ENCODE measurements around the gene ZNF385D.

The ZNF385D gene

GRCh38 chr3:21642433-21642832, 108.6 kb downstream of the ZNF385D start:
- no peaks in the 10 kb centered on the region for H3K36me3 ChIP-seq (ENCODE audit: control insufficient read depth in 1 of 2, insufficient read depth in 2 of 2, low read length in 2 of 2)
- no peak overlapping the region for H3K14ac ChIP-seq (ENCODE audit: low read length)
- H3K79me1 ChIP-seq (ENCODE audit: low read length): no peaks in the 10 kb centered on the region
- H3K23ac ChIP-seq (ENCODE audit: low read length): no peak overlapping the region
- no peak overlapping the region for H2AK5ac ChIP-seq (ENCODE audit: low read length)
- H2BK120ac ChIP-seq (ENCODE audit: insufficient read depth, low read length, poor library complexity): no peak overlapping the region
- H3K4me3 ChIP-seq (ENCODE audit: low read depth, low read length): no peak overlapping the region
- H3K4me1 ChIP-seq (ENCODE audit: control insufficient read depth in 1 of 2, insufficient read depth in 2 of 2, low read length in 2 of 2): no peaks in the 10 kb centered on the region
- no CpG with 5 or more reads among the region's 3 CpGs for WGBS (ENCODE audit: extremely low coverage, insufficient coverage, insufficient read length)
- no peaks in the 10 kb centered on the region for H3K27me3 ChIP-seq (ENCODE audit: insufficient read depth, low read length)
- H4K8ac ChIP-seq (ENCODE audit: low read depth, low read length): no peak overlapping the region
- no peak overlapping the region for H3K4ac ChIP-seq (ENCODE audit: low read depth, low read length)
- H3K18ac ChIP-seq (ENCODE audit: low read length): no peak overlapping the region
- H3K9ac ChIP-seq (ENCODE audit: low read length): no peak overlapping the region
- H2BK12ac ChIP-seq (ENCODE audit: low read length): no peak overlapping the region
- H3K4me2 ChIP-seq (ENCODE audit: low read length): no peak overlapping the region
- H4K91ac ChIP-seq (ENCODE audit: low read depth, low read length): no peak overlapping the region
- H2AFZ ChIP-seq (ENCODE audit: insufficient read depth, low read length, poor library complexity): no peak overlapping the region
- no peak overlapping the region for H4K12ac ChIP-seq (ENCODE audit: low read depth, low read length)
- H2BK5ac ChIP-seq (ENCODE audit: low read depth, low read length, poor library complexity): no peak overlapping the region
- H3K27ac ChIP-seq (ENCODE audit: low read depth, low read length): no peak overlapping the region
- DNase-seq: no peak
- H3K79me2 ChIP-seq (ENCODE audit: control insufficient read depth, insufficient read depth, low read length, poor library complexity): no peaks in the 10 kb centered on the region
- no peaks in the 10 kb centered on the region for H3K9me3 ChIP-seq (ENCODE audit: insufficient read depth, low read depth, low read length)

- WGBS (ENCODE audit: extremely low coverage, insufficient coverage, insufficient read length): no CpG with 5 or more reads among the region's 4 CpGs
- no peaks in the 10 kb centered on the region for H3K79me1 ChIP-seq (ENCODE audit: low read length)
- no peak overlapping the region for H3K4ac ChIP-seq (ENCODE audit: low read depth, low read length)
- H4K91ac ChIP-seq (ENCODE audit: low read depth, low read length): no peak overlapping the region
- no peak overlapping the region for H3K14ac ChIP-seq (ENCODE audit: low read length)
- H3K4me1 ChIP-seq (ENCODE audit: control insufficient read depth in 1 of 2, insufficient read depth in 2 of 2, low read length in 2 of 2): no peaks in the 10 kb centered on the region
- DNase-seq: no peak
- no peak overlapping the region for H3K23ac ChIP-seq (ENCODE audit: low read length)
- no peak overlapping the region for H3K18ac ChIP-seq (ENCODE audit: low read length)
- H3K4me2 ChIP-seq (ENCODE audit: low read length): no peak overlapping the region
- H2BK5ac ChIP-seq (ENCODE audit: low read depth, low read length, poor library complexity): no peak overlapping the region
- no peaks in the 10 kb centered on the region for H3K36me3 ChIP-seq (ENCODE audit: control insufficient read depth in 1 of 2, insufficient read depth in 2 of 2, low read length in 2 of 2)
- no peaks in the 10 kb centered on the region for H3K9me3 ChIP-seq (ENCODE audit: insufficient read depth, low read depth, low read length)
- H2BK12ac ChIP-seq (ENCODE audit: low read length): no peak overlapping the region
- no peak overlapping the region for H3K9ac ChIP-seq (ENCODE audit: low read length)
- H2BK120ac ChIP-seq (ENCODE audit: insufficient read depth, low read length, poor library complexity): no peak overlapping the region
- H3K4me3 ChIP-seq (ENCODE audit: low read depth, low read length): no peak overlapping the region
- no peak overlapping the region for H4K12ac ChIP-seq (ENCODE audit: low read depth, low read length)
- no peak overlapping the region for H4K8ac ChIP-seq (ENCODE audit: low read depth, low read length)
- no peaks in the 10 kb centered on the region for H3K79me2 ChIP-seq (ENCODE audit: control insufficient read depth, insufficient read depth, low read length, poor library complexity)
- H2AK5ac ChIP-seq (ENCODE audit: low read length): no peak overlapping the region
- no peaks in the 10 kb centered on the region for H3K27me3 ChIP-seq (ENCODE audit: insufficient read depth, low read length)
- no peak overlapping the region for H3K27ac ChIP-seq (ENCODE audit: low read depth, low read length)
- H2AFZ ChIP-seq (ENCODE audit: insufficient read depth, low read length, poor library complexity): no peak overlapping the region
Measured at GRCh38 chr3:21641959-21642358, 109.1 kb downstream of the ZNF385D start.

DNA sequence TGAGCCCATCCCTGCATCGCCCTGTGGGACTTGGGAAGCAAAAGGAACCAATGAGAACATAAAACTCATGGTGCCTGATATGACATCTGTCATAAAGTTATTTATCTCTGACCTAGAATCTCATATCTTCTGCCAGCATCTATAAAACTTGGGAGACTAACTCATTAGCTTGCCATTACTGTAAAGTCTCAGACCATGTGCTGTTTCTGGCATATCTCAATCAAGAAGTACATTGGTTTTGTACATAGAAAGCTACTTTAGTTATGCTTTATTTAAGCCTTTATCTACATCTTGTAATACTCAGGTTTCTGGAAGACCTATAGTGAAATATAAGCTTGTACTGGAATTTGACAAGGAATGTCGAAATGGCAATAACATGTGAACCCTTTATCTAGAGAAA, 112.5 kb downstream of the ZNF385D start:
- Histone ChIP-seq H4K12ac (ENCODE audit: low read depth, low read length) (no peak overlapping the region), H2BK120ac (ENCODE audit: insufficient read depth, low read length, poor library complexity) (no peak overlapping the region), H2AK5ac (ENCODE audit: low read length) (no peak overlapping the region), H3K79me1 (ENCODE audit: low read length) (no peaks in the 10 kb centered on the region), H3K4ac (ENCODE audit: low read depth, low read length) (no peak overlapping the region), H4K91ac (ENCODE audit: low read depth, low read length) (no peak overlapping the region), H3K27me3 (ENCODE audit: insufficient read depth, low read length) (no peaks in the 10 kb centered on the region), H3K4me2 (ENCODE audit: low read length) (no peak overlapping the region), H3K27ac (ENCODE audit: low read depth, low read length) (no peak overlapping the region), H2BK5ac (ENCODE audit: low read depth, low read length, poor library complexity) (no peak overlapping the region), H2AFZ (ENCODE audit: insufficient read depth, low read length, poor library complexity) (no peak overlapping the region), H3K4me1 (ENCODE audit: control insufficient read depth in 1 of 2, insufficient read depth in 2 of 2, low read length in 2 of 2) (no peaks in the 10 kb centered on the region), H3K9ac (ENCODE audit: low read length) (no peak overlapping the region), H3K4me3 (ENCODE audit: low read depth, low read length) (no peak overlapping the region), H3K9me3 (ENCODE audit: insufficient read depth, low read depth, low read length) (no peaks in the 10 kb centered on the region), H4K8ac (ENCODE audit: low read depth, low read length) (no peak overlapping the region), H3K79me2 (ENCODE audit: control insufficient read depth, insufficient read depth, low read length, poor library complexity) (no peaks in the 10 kb centered on the region), H3K14ac (ENCODE audit: low read length) (no peak overlapping the region), H3K36me3 (ENCODE audit: control insufficient read depth in 1 of 2, insufficient read depth in 2 of 2, low read length in 2 of 2) (no peaks in the 10 kb centered on the region), H3K23ac (ENCODE audit: low read length) (no peak overlapping the region), H2BK12ac (ENCODE audit: low read length) (no peak overlapping the region), H3K18ac (ENCODE audit: low read length) (no peak overlapping the region)
- no CpG with 5 or more reads among the region's 2 CpGs for WGBS (ENCODE audit: extremely low coverage, insufficient coverage, insufficient read length)
- no peak for DNase-seq

DNA sequence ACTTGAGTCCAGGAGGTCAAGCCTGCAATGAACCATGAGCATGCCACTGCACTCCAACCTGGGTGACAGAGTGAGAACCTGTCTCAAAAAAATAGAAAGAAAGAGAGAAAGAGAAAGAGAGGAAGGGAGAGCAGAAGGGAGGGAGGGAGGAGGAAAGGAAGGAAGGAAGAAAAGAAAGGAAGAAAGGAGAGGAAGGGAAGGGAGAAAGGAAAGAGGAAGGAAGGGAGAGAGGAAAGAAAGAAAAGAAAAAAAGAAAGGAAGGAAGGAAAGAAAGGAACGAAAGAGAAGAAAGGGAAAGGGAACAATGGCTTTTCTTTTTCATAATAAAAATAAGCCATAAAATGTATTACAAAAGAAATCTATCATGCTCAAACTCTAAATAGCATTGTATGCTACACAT, 116.9 kb downstream of the ZNF385D start:
- Histone ChIP-seq H3K36me3 (ENCODE audit: control insufficient read depth in 1 of 2, insufficient read depth in 2 of 2, low read length in 2 of 2) (no peaks in the 10 kb centered on the region), H3K4me2 (ENCODE audit: low read length) (no peak overlapping the region), H2BK120ac (ENCODE audit: insufficient read depth, low read length, poor library complexity) (no peak overlapping the region), H3K79me1 (ENCODE audit: low read length) (no peaks in the 10 kb centered on the region), H3K23ac (ENCODE audit: low read length) (no peak overlapping the region), H3K4me3 (ENCODE audit: low read depth, low read length) (no peak overlapping the region), H3K9me3 (ENCODE audit: insufficient read depth, low read depth, low read length) (no peaks in the 10 kb centered on the region), H2AK5ac (ENCODE audit: low read length) (no peak overlapping the region), H3K79me2 (ENCODE audit: control insufficient read depth, insufficient read depth, low read length, poor library complexity) (no peaks in the 10 kb centered on the region), H3K27ac (ENCODE audit: low read depth, low read length) (no peak overlapping the region), H2BK12ac (ENCODE audit: low read length) (no peak overlapping the region), H4K91ac (ENCODE audit: low read depth, low read length) (no peak overlapping the region), H3K14ac (ENCODE audit: low read length) (no peak overlapping the region), H2AFZ (ENCODE audit: insufficient read depth, low read length, poor library complexity) (no peak overlapping the region), H4K8ac (ENCODE audit: low read depth, low read length) (no peak overlapping the region), H2BK5ac (ENCODE audit: low read depth, low read length, poor library complexity) (no peak overlapping the region), H3K9ac (ENCODE audit: low read length) (no peak overlapping the region), H3K27me3 (ENCODE audit: insufficient read depth, low read length) (no peaks in the 10 kb centered on the region), H3K4ac (ENCODE audit: low read depth, low read length) (no peak overlapping the region), H3K4me1 (ENCODE audit: control insufficient read depth in 1 of 2, insufficient read depth in 2 of 2, low read length in 2 of 2) (no peaks in the 10 kb centered on the region), H3K18ac (ENCODE audit: low read length) (no peak overlapping the region), H4K12ac (ENCODE audit: low read depth, low read length) (no peak overlapping the region)
- WGBS (ENCODE audit: extremely low coverage, insufficient coverage, insufficient read length): no CpG with 5 or more reads among the region's 1 CpG
- DNase-seq: no peak
